NCI-H524 treated with DMSO at 0.1 percent for 48 hours (cell line): ENCODE measurements around the gene DPY19L1.
A peak's percentile ranks its signal among the peaks of the same experiment; 100 is the strongest.
"Not testable (repeated sequence)": the region's sequence is repeated elsewhere in the genome, so short reads cannot be mapped to it uniquely, and the experiment has no call there.

Source experiments
- DNase-seq: peaks from one replicate; lab custom pipeline; 2025; lab: John Stamatoyannopoulos, UW

DPY19L1 gene

DNA sequence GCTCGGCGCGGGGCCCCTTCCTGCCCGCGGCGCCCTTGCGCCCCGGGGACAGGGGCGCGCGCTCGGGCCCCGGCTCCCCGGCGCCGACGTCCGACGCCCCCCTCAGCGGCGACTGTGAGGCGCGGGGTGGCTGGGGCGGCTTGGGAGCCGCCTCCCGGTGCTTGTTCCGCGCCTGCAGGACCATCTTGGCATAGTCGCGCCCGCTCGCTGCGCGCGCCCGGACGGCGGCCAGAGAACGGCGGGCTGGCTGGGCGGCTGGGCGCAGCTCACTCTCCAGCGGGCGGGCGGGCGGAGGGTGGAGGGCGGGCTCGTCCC lies at the start of gene DPY19L1:
Gene DPY19L1, minus strand, starts transcription at position 275 of the 315 bp plus-strand sequence. Its CDS starts 91 bp downstream, at position 184.
- no peak for DNase-seq

DNA sequence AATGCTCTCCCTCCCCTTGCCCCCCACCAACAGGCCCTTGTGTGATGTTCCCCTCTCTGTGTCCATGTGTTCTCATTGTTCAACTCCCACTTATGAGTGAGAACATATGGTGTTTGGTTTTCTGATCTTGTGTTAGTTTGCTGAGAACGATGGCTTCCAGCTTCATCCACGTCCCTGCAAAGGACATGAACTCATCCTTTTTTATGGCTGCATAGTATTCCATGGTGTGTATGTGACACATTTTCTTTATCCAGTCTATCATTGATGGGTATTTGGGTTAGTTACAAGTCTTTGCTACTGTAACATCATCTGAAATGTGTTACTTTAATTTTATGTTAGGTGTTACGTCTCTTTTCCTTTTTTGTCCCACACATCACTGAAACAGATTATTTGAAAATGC lies 42.2 kb upstream of the DPY19L1 start:
- not testable (repeated sequence) for DNase-seq

DNA sequence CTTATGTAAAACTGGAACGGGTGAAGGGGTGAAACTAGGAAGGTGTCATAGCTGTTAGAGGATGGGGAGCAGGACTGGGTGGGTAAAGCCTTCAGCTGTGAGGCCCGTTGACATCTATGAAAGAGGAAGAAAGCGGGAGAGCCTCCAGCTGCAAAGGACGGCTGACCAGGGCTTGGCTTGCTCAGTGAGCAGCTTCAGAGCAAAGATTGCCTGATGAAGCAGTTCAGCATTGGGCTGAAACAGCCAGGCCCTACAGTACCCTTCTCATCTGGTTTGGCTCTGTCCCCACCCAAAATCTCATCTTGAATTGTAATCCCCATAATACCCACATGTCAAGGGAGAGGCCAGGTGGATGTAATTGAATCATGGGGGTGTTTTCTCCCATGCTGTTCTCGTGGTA lies 36.7 kb upstream of the DPY19L1 start:
- not testable (repeated sequence) for DNase-seq

DNA sequence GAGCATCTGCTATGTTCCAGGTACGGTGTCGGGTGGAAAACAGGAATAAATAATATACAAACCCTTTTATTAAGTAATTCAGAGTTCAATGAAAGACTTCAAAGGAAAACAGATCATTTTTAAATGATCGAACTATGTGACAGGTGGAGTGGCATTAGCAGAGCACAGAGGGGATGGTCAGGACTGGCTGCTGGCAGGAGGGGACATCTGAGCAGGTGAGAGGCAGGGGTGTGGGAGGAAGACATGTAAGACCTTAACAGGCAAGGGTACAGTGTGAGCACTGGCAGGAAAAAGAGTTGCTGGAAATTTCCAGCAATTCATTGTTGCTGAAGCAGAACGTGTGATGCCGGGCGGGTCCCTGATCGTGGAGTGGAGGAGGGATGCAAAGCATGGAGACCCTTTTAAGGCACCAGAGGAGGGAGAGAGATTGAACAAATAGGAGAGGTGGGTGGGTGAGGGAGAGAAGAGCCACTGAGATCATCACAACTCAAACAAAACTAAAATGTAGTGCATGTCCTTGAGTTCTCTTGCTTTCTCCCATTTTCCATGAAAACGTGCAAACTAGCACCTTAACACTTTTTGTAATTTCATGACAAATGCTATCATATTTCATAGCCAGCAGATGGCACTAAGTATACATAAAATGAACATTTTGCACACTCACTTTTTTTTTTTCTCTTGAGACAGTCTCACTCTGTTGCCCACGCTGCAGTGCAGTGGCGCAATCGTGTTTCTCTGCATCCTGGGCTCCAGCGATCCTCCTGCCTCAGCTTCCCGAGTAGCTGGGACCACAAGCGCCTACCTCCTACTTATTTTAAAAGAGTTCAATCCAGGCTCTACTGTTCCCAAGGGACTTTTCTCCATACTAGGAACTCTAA lies 35.9 kb upstream of the DPY19L1 start:
- not testable (repeated sequence) for DNase-seq

DNA sequence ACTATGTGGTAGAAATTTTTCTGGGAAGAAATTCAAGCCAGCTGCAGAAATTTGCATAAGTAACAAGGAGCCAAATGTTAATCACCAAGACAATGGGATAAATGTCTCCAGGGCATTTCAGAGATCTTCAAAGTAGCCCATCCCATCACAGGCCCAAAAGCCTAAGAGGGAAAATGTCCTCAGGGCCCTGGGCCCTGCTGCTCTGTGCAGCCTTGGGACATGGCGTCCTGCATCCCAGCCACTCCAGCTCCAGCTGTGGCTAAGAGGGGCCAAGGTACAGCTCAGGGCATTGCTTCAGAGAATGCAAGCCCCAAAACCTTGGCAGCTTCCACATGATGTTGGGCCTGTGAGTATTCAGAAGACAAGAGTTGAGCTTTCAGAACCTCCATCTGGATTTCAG lies 31.8 kb upstream of the DPY19L1 start:
- not testable (repeated sequence) for DNase-seq

DNA sequence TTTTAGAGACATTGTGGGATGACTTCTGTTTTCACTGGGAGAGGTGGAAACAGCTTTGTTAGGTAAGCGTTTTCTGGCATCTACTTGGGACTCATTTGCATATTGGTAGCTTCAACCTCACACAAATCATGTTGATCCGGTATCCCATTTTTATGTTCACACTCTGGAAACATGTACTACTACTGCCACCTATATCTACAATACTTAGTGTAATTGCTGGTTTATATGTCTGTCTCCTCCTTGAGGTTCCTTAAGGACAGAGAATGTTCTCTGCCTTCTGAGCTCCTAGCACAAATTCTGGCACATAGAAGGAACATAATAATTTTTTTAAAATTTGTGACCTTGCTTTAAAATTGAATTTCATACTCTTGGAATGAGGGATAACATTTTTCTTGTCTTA lies 28.1 kb upstream of the DPY19L1 start:
- DNase-seq = not testable (repeated sequence)

DNA sequence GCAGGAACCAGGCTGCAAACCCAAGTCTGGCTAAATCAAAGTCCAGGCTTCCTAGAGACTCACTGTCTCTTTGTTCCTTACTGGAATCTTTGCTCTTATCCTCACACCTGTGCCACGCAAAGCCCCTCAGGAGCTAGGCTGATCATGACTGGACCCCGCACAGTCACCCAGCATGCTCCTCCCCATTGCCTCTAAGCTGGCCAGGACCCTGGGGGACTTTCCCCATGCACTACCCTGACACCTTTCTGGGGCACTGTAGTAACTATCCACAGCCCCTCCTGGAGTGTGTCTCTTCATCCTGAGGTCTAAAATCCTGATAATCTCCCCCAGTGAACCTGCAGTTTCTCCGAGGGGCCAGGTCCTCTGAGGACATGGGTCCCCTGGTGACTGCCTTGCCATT lies 21.3 kb upstream of the DPY19L1 start:
- DNase-seq = not testable (repeated sequence)

DNA sequence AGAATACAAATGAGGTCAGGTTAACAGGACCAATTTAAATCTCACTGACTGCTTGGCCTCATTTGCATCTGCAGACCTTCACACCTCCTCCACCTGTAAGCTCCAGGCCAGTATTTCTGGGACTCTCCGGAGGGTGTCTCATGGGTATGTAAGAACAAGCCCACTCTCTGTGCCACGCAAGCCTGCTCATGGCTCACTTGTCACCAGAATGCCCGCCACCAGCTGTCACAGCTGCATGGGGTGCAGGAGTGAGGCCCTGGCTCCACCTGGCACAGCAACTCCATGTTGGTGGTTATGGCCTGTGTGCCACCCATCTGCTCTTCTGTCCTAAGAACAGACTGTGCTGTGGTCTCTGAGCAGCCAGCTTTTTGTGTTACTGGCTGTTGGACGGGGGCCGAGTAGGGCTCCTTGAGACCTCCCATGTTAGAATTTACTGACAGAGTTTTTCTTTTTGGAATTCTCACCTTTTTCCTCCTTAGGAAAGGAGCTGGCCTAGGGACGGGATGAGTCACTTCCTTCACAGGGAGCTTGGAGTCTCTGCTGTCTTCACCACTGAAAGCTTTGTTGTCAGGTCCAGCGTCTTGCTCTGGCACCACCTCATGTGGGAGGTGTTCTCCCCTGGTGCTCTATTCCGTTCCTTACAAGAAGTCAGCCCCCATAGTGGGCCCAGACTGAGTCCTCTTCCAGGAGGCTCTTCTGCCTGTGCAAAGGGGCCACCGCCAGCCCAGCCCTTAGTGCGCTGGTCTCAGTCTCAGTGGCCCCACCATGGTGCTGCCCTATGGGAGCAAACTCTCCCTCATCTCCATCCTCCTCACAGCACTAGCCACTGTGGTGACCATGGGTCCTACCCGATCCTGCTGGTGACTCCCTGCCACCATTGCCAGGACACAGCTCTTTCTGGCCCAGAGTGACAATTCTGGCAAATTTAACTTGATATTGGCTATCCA lies 20.5 kb upstream of the DPY19L1 start:
- not testable (repeated sequence) for DNase-seq

DNA sequence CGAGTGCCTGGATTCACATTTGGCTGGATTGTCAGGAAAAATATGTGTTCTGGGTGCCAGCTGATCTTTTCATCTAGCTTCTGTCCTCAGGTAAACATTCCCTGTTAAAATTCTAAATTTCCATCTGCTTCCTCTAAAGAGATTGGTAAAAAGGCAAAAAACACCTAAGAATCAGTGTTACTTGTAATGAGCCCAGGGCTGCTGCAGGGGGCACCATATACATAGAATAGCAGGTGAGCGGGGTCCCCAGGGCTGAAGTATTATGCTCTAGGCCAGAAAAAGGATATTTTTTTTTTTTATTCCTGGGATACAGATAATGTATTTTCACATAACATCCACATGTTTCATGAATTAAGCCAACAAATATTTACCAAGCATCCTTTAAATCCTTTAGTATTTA lies 18.4 kb upstream of the DPY19L1 start:
- DNase-seq = not testable (repeated sequence)

DNA sequence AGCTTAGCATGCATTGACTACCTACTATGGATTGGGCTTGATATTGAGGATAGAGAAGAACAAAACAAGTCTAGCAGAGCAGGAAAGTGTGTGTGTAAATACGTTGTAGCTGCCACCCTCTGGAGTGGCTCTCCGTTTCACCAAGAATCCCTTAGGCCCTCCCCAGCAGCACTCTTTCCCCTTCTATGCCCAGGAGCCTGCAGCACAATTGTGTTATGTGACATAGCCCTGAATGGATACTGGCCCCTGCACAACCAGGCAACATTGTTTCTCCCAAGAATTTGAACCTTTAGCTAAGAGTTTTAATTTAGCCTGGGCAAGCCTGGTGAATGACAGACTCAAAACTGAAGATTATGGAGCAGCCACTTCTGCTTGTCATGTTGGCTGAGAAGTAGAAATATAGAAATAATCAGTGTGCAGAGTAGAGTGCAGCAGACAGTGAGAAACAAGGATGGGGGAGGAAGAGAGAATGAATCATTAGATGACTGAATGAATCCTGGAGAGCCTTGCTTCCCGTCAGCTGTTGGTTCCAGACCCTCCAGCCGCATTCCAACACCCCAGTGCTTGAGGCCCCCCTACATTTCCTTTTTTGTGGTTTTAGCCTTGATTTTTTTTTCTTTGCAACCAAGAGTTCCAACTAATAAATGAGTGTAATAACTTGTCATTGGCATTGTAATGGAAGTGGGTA lies 16.3 kb upstream of the DPY19L1 start:
- not testable (repeated sequence) for DNase-seq

DNA sequence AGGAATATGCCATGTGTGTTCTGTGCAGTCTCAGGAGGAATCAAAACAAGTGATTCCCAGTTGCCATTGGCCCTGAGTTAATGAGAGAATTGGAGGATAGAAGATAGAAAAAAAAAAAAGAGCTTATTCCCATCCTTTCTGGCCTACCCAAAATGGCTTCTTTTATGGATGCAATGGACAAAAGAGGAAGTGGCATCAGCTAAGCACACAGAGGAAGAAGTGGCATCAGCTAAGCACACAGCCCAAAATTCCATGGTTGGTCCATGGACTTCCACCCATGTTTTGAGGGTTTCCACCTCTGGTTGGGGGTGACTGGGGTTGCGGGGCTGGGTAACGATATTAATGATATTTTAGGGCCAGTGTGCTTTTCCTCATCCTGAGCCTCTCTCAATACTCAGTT lies 11.1 kb upstream of the DPY19L1 start:
- not testable (repeated sequence) for DNase-seq

DNA sequence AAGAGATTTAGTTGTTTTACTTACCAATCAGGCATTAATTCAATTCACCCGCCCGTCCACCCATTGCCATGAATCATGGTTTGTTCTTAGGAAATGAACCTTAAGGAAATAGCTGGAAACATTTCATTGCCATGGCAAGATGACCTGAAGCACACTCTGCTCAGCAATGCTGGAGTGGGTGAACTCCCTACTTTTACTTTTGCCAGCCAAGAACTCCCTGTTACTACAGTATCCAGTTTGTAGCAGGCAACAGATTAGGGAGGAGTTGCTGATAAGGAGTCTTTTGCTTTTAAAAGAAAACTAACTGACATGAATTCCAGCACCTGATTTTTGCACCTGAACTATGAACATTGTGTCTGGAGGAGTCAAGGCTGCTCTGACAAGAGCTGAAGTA lies 10.6 kb upstream of the DPY19L1 start:
- not testable (repeated sequence) for DNase-seq

DNA sequence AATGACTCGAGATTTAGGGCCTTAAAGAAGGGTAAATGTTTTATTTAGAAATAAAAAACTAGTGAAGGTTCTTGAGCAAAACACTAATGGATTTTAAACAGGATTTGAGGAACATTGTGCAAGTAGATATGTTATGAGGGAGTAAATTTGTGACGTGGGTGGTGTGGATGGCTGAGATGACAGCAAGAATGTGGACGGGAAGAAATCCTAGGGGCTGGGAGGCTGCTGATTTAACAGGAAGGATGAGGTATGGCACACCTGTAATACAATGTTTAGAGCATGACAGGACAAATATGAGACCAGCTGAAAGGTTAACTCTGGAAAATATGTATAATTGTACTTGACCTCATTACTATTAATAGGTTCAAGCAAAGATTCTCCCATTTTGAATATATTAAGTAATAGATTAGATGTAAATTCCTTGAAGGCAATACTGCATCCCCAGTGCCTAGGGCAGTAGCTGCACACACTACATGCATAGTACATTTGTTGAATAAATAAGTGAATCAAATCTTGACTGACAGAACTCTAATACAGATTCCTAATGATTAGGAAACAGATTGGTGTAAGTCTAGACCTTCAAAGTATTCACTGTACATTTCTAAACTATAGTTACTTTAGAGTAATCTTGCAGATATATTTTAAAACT lies 10.1 kb upstream of the DPY19L1 start:
- DNase-seq = not testable (repeated sequence)

DNA sequence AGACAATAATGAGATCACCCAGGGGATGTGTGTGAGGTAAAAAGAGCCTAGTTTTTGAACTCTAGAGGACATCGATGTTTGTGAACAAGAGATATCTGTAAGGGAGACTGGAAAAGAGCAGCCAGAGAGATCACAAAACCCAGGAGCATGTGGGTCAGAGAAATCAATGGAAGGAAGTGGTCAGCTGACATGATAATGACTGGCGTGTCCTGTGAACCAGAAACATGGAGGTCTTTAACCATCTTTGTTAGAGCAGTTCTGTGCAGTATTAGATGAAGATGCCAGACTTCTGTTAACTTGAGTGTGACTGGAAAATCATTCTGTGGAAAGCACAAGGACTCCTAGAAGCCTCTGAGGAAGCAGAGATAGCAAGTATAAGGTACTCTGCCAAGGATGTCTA lies 6.0 kb upstream of the DPY19L1 start:
- DNase-seq = not testable (repeated sequence)

DNA sequence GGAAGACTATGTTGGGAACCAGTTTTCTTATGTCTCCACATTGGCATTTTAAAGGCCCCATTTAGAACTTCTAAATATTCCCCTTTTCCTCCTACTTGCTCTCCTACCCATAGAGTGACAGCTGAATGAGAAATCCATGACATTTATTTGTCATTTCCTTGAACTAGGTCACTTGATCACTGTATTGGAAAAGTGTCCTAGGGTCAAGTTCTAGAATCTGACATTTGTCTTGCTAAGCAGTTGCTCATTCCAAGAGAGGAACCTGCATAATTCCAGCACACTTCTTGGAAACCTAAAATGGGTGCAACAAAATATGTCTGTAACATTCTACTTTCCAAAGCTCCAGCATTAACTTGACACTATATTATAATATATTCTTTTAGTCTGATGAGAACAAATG lies 3.6 kb upstream of the DPY19L1 start:
- no peak for DNase-seq

DNA sequence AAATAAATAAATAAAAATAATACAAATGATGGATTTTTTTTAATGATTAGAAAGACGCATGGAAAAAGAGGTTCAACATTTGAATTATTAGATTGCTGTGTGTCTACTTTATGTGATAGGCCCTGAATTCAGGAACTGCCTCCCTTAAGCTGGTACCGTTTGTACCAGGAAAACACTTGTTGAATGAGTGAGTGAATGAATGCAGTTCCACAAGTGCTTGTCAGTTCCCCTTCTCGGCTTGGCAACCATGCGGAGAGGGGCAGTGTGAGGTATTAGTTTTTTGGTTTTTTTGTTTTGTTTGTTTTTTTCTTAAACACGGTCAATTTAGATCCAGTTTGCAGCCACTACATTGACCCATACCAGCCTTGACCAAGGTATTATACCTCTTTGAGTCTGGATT lies 2.1 kb upstream of the DPY19L1 start:
- DNase-seq = no peak

DNA sequence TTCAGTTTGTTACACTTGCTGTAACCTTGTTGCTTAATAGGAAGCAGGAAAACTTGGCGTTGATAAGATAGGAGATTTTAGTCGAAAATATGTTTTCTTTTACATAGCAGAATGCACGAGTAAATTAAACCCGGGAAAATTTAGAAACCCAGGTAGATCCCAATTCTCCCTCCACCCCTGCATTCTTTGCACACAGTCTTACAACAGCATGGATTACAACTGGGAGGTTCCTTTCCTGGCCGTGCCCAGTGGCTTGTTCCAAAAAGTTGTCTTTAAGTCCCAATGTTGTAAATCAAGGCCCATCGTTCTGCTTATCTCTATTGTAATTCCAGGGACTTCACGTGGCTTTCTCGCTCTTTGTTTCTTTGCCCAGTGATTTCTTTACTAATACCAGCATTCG lies 1.1 kb upstream of the DPY19L1 start:
- no peak for DNase-seq

DNA sequence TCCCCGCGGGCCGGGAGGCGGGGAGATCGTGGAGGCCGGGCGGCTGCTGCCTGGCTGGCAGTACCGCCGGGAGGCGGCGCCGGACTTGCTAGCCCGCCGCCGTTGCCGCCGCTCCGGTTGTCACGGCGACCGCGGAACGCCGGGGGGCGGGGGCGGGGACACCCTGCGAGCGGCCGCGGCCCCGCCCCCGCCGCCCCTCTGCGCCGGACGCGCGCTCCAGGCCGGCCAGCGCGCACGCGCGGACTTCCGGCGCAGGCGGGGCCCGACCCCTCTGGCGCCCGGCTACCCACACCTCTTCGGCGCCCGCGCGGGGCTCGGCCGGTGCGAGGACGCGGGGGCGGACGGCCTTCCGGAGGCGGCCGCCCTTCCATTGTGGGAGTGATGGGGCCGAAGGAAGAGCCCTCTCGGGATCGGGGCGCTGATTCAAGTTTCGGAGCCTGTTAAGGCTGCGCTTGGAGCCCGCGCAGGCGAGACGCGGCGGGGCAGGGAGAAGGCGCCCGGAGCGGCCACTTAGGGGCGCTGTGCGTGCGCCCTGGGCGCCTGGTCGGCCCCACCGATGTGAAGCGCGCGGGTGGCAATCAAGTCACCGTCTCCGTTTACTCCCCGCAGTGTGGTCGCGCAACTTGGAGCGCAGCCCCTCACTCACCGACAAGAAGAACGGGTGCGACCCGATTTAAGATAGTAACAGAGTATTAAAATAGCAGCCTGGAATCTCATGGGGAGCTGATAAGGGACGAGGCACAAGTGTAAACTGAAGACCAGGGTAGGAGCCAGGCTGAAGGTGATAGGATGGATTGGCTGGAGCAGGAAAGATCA lies 449 bp upstream of the DPY19L1 start:
- DNase-seq = peak; percentile 43

DNA sequence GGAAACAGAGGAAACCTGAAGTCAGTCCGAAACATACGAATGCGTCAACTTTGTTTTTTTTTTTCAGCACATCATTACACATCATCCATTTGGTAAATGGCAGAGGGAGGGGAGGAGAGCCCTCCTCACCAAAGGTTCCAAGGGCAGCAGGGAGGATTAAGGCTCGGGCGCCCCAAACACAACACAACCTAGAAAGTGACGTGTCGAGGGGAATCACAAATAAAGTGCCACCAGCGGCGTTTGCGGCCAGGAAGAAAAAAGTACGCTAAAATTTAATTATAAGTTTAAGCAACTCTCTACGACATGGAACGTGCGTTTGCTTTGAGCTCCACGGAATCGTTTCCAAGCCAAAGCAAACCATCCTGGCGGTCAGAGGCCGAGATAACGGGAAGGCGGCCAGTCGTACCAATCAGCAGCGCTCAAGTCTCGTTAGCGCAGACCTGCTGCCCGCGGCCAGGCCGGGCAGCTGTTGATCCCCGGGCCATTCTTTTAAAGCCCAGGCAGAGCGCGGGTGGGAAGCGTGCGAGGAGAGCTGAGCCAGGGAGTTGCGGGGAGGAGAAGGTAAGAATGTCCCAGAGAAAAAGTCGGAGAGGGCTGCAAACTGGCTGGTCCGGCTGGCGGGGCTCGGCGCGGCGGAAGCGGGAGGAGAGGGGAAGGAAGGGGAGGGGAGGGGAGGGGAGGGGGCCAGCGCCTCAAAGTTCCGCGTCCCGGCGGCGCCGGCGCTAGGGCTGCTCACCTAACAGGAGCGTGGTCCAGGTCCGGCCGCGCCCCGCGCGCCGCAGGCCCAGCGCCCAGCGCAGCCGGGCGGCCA lies 719 bp downstream of the DPY19L1 start:
- peak; percentile 17 for DNase-seq

DNA sequence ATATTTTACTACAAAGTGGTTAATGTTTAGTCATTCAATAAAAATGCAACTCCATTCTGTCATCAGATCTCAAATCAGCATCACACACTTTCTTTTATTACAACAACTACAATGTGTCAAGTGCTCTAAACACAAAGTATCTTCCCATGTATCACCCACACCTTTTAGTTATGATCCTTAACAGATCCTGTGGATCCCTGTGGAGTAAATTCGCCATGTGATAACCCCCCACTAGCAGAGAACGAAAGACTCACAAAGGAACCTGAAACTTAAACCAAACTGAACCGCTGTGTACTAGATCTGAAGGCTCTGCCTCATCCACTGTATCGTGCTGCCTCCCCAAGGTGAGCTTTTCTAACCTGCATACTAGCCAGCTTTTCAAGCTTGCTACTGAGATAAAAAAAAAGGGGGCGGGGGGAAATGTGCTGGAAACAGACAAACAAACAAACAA lies 1.7 kb downstream of the DPY19L1 start:
- DNase-seq = no peak
